Sigmoid colon (tissue), 7 donors: ENCODE data around the gene PLB1. TPM values are rescaled to one million over a fixed set of nuclear protein-coding genes. Genes with fewer than 3 reads are reported as not detected.
A peak's percentile ranks its signal among the peaks of the same experiment; 100 is the strongest.

Source experiments
- DNase-seq: peaks from one replicate; pipeline ENCODE4 v3.0.0-alpha.2; 2019
- H3K27ac ChIP-seq, 4 donors: fragments of 200-600 bp; sonication (generic); one replicate each; pipeline ENCODE4 v1.5.1; 2016 to 2019; ENCODE audit warnings: mild to moderate bottlenecking in 1 of 4
- H3K27me3 ChIP-seq, 3 donors: fragments of 200-600 bp; sonication (generic); one replicate each; pipeline ENCODE4 v1.5.1; 2019; ENCODE audit warnings: mild to moderate bottlenecking in 1 of 3
- H3K36me3 ChIP-seq, 4 donors: fragments of 200-600 bp; sonication (generic); one replicate each; pipeline ENCODE4 v1.5.1; 2016 to 2019
- H3K4me1 ChIP-seq, 4 donors: fragments of 200-600 bp; sonication (generic); one replicate each; pipeline ENCODE4 v1.5.1; 2017 to 2019
- H3K4me3 ChIP-seq, 4 donors: fragments of 200-600 bp; sonication (generic); one replicate each; pipeline ENCODE4 v1.5.1; 2017 to 2019; ENCODE audit warnings: mild to moderate bottlenecking in 2 of 4, moderate library complexity in 1 of 4
- H3K9me3 ChIP-seq, 4 donors: fragments of 200-600 bp in 3 of 4; sonication (generic) in 3 of 4; one replicate each; pipeline versions ENCODE4 v1.5.1 to v1.6.1; 2013 to 2019
- EP300 ChIP-seq, 4 donors: sonication (generic); formaldehyde crosslinking; IDR thresholded peaks; one replicate each; pipeline ENCODE4 v1.6.1; 2017; ENCODE audit warnings: antibody characterized with exemption in 4 of 4
- POLR2A ChIP-seq, 2 donors: fragments of 450-650 bp; IDR thresholded peaks; one replicate each; pipeline ENCODE4 v1.6.1; 2016; ENCODE audit warnings: antibody characterized with exemption in 2 of 2, mild to moderate bottlenecking in 2 of 2, moderate library complexity in 2 of 2
- POLR2AphosphoS5 ChIP-seq, 4 donors: sonication (generic); formaldehyde crosslinking; IDR thresholded peaks; one replicate each; pipeline ENCODE4 v1.6.1; 2017; ENCODE audit warnings: antibody characterized with exemption in 4 of 4
- WGBS, 2 donors: extraction: QIAGEN DNeasy Blood & Tissue Kit; methylation state at CpG; one replicate each; pipeline ENCODE4 v1.1.7; 2013; 5-methylcytosine and 5-hydroxymethylcytosine counted together
- intact Hi-C: fragments of 100-400 bp; cut with DNase I; formaldehyde crosslinking; loops from one replicate; pipeline ENCODE4 v1.15.1; 2023
- polyA plus RNA-seq, 3 donors: library from polyadenylated mRNA; stranded (reverse); fragments of 200-250 nt; gene quantifications; one replicate each; pipeline ENCODE4 v1.2.3, GENCODE V29; 2013
- total RNA-seq, 4 donors: library from RNA; depleted of rRNA; stranded (reverse); fragments of >200 nt; gene quantifications; one replicate each; pipeline ENCODE4 v1.1.0, GENCODE V29; 2016
- TF ChIP-seq, protein P1 (sequence below), 4 experiments: fragments of 450-650 bp in 3 of 4; fragments of 200-600 bp in 1 of 4; IDR thresholded peaks; one replicate each; pipeline ENCODE4 v1.5.1; 2016 to 2019; ENCODE audit warnings: antibody characterized with exemption in 4 of 4, mild to moderate bottlenecking in 3 of 4, moderate library complexity in 2 of 4
- donor health status: healthy with polysubstance abuse.
- donor health status: Bipolar disorder and iron deficiency.
- donor health status: healthy.

PLB1 gene
- total and polyA plus RNA-seq, 7 donors = 1.2 to 18.3 (median 2.1) TPM

GRCh38 chr2:28674062-28674712 lies 178.3 kb downstream of the PLB1 start:
- intact Hi-C loops = no loop called here
- Histone ChIP-seq H3K4me3 (no peak overlapping the region), H3K27ac (peak overlapping the region in 3 of 4 donors; percentile 38 to 82 (median 63)), H3K36me3 (no peaks in the 10 kb centered on the region), H3K27me3 (no peaks in the 10 kb centered on the region), H3K4me1 (peaks cover 0 to 20% (median 6%) of the 10 kb centered on the region in 4 donors), H3K9me3 (no peaks in the 10 kb centered on the region)
- TF ChIP-seq EP300 (IDR thresholded peaks at IDR 0.05) (no peak), POLR2A (IDR thresholded peaks at IDR 0.05) (no peak), POLR2AphosphoS5 (IDR thresholded peaks at IDR 0.05) (no peak)
- TF ChIP-seq, protein P1, sequence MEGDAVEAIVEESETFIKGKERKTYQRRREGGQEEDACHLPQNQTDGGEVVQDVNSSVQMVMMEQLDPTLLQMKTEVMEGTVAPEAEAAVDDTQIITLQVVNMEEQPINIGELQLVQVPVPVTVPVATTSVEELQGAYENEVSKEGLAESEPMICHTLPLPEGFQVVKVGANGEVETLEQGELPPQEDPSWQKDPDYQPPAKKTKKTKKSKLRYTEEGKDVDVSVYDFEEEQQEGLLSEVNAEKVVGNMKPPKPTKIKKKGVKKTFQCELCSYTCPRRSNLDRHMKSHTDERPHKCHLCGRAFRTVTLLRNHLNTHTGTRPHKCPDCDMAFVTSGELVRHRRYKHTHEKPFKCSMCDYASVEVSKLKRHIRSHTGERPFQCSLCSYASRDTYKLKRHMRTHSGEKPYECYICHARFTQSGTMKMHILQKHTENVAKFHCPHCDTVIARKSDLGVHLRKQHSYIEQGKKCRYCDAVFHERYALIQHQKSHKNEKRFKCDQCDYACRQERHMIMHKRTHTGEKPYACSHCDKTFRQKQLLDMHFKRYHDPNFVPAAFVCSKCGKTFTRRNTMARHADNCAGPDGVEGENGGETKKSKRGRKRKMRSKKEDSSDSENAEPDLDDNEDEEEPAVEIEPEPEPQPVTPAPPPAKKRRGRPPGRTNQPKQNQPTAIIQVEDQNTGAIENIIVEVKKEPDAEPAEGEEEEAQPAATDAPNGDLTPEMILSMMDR (IDR thresholded peaks at IDR 0.05) = no peak
- WGBS, 2 donors = 88% methylated on average over 3 of the region's 3 CpGs
- DNase-seq = no peak

DNA sequence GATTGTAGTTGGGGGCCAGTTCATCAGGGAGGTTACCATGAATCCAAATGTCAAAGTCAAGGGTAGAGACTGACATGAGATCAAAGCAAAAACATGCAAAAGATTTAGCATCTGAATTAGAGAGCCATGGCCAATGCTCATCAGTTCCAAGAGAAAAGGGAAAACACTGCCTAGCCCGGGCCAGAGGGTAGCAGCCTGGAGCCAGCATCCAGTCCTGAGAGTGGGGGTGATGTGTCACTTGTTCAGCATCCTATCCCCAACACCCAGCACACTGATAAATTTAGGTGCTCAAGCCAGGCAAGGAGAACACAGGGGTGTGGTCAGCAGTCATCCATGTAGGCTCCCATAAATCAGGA lies 178.8 kb downstream of the PLB1 start:
- Histone ChIP-seq H3K4me1 (peaks cover 0 to 25% (median 9%) of the 10 kb centered on the region in 4 donors), H3K27ac (peak overlapping the region in 3 of 4 donors; percentile 38 to 82 (median 63)), H3K9me3 (no peaks in the 10 kb centered on the region), H3K36me3 (no peaks in the 10 kb centered on the region), H3K27me3 (no peaks in the 10 kb centered on the region), H3K4me3 (no peak overlapping the region)
- WGBS, 2 donors = 70 to 86% methylated on average over 1 of the region's 1 CpG
- no peak for DNase-seq
- intact Hi-C loops = no loop called here
- TF ChIP-seq, protein P1 (IDR thresholded peaks at IDR 0.05) = no peak

GRCh38 chr2:28676152-28676835 lies 180.4 kb downstream of the PLB1 start:
- Histone ChIP-seq H3K4me3 (no peak overlapping the region), H3K36me3 (no peaks in the 10 kb centered on the region), H3K27me3 (no peaks in the 10 kb centered on the region), H3K27ac (peak overlapping the region in 1 of 4 donors; percentile 82), H3K4me1 (peaks cover 0 to 34% (median 13%) of the 10 kb centered on the region in 4 donors), H3K9me3 (no peaks in the 10 kb centered on the region)
- intact Hi-C loops = no loop called here
- no peak for TF ChIP-seq EP300 (IDR thresholded peaks at IDR 0.05)
- 94 to 96% methylated on average over 5 of the region's 5 CpGs for WGBS, 2 donors
- DNase-seq = no peak

GRCh38 chr2:28678175-28678855 lies 182.5 kb downstream of the PLB1 start:
- intact Hi-C loops = no loop called here
- Histone ChIP-seq H3K27ac (peak overlapping the region in 1 of 4 donors; percentile 82), H3K4me3 (no peak overlapping the region), H3K4me1 (peaks cover 0 to 52% (median 23%) of the 10 kb centered on the region in 4 donors), H3K36me3 (no peaks in the 10 kb centered on the region), H3K27me3 (no peaks in the 10 kb centered on the region), H3K9me3 (no peaks in the 10 kb centered on the region)
- WGBS, 2 donors = 65 to 83% methylated on average over 11 of the region's 11 CpGs
- DNase-seq = no peak
- no peak for TF ChIP-seq POLR2AphosphoS5 (IDR thresholded peaks at IDR 0.05)
- no peak for TF ChIP-seq POLR2A (IDR thresholded peaks at IDR 0.05)
- TF ChIP-seq, protein P1 (IDR thresholded peaks at IDR 0.05) = no peak
- no peak for TF ChIP-seq EP300 (IDR thresholded peaks at IDR 0.05)

DNA sequence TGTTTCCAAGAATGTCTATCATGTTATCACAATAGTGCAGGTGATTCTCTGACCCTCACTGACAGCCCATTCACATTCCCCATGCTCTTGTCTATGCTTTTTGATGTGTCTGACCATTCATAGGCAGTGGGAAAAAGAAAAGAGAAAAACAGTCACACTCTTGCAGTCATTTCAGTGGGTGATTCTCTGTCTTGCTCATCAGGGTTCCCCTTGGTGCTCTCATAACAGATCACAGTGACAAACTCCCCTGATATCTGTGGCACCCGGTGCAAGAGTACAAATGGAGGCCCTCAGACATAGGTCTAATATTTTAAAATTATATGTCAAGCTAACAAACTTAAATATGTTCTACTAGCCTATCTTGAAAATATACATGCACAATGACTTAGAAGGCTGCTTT lies 183.1 kb downstream of the PLB1 start:
- Histone ChIP-seq H3K27me3 (no peaks in the 10 kb centered on the region), H3K27ac (peak overlapping the region in 1 of 4 donors; percentile 82), H3K36me3 (no peaks in the 10 kb centered on the region), H3K9me3 (no peaks in the 10 kb centered on the region), H3K4me1 (peaks cover 0 to 56% (median 29%) of the 10 kb centered on the region in 4 donors), H3K4me3 (no peak overlapping the region)
- DNase-seq = no peak
- intact Hi-C loops = no loop called here
- TF ChIP-seq, protein P1 (IDR thresholded peaks at IDR 0.05) = no peak
- no peak for TF ChIP-seq POLR2AphosphoS5 (IDR thresholded peaks at IDR 0.05)
- TF ChIP-seq POLR2A (IDR thresholded peaks at IDR 0.05) = no peak
- no peak for TF ChIP-seq EP300 (IDR thresholded peaks at IDR 0.05)
- WGBS, 2 donors = 91 to 93% methylated on average over 1 of the region's 1 CpG
